Lung (tissue), 12 donors: ENCODE results near the gene TMEM179B. TPM values are rescaled to one million over a fixed set of nuclear protein-coding genes. Genes with fewer than 3 reads are reported as not detected.
"Not testable (repeated sequence)": the region's sequence is repeated elsewhere in the genome, so short reads cannot be mapped to it uniquely, and the experiment has no call there.

Source experiments
- ATAC-seq: fragments of 200-7000 bp; cut with Tn5 transposase; one replicate; pipeline ENCODE4 v1.9.1; 2020; ENCODE audit warnings: moderate number of reproducible peaks; ENCODE audit not compliant: insufficient read depth, low FRiP score
- DNase-seq, 3 donors: peaks; one replicate each; pipeline ENCODE4 v3.0.0-alpha.2; 2013 to 2017
- H3K27ac ChIP-seq, 2 donors: one replicate each; pipeline ENCODE4 v1.5.1; 2013; ENCODE audit warnings: mild to moderate bottlenecking in 2 of 2, moderate library complexity in 2 of 2, control low read depth in 1 of 2, inconsistent platforms in 1 of 2, low read depth in 1 of 2, low read length in 1 of 2
- H3K27me3 ChIP-seq, 3 donors: one replicate each; pipeline ENCODE4 v1.5.1; 2013; ENCODE audit warnings: low read length in 2 of 3; ENCODE audit not compliant: control insufficient read depth in 3 of 3, insufficient read depth in 3 of 3
- H3K36me3 ChIP-seq, 4 donors: one replicate each; pipeline ENCODE4 v1.5.1; 2013; ENCODE audit warnings: low read length in 4 of 4, mild to moderate bottlenecking in 1 of 4, moderate library complexity in 1 of 4; ENCODE audit not compliant: control insufficient read depth in 4 of 4, insufficient read depth in 4 of 4
- H3K4me1 ChIP-seq, 5 donors: one replicate each; pipeline ENCODE4 v1.5.1; 2013; ENCODE audit warnings: low read length in 5 of 5, mild to moderate bottlenecking in 2 of 5, moderate library complexity in 1 of 5; ENCODE audit not compliant: control insufficient read depth in 5 of 5, insufficient read depth in 5 of 5
- H3K4me3 ChIP-seq: one replicate; pipeline ENCODE4 v1.5.1; 2013; ENCODE audit warnings: mild to moderate bottlenecking, control low read depth, moderate library complexity
- H3K9ac ChIP-seq, 2 donors: one replicate each; pipeline ENCODE4 v1.5.1; 2013; ENCODE audit warnings: low read length in 2 of 2, control low read depth in 1 of 2; ENCODE audit not compliant: insufficient read depth in 1 of 2
- H3K9me3 ChIP-seq, 4 donors: one replicate each; pipeline ENCODE4 v1.5.1; 2013; ENCODE audit warnings: low read length in 3 of 4, mild to moderate bottlenecking in 1 of 4, moderate library complexity in 1 of 4; ENCODE audit not compliant: control insufficient read depth in 4 of 4, insufficient read depth in 3 of 4
- WGBS, 2 donors: extraction: QIAGEN DNeasy Blood & Tissue Kit; methylation state at CpG; one replicate each; pipeline ENCODE4 v1.1.7; 2013; 5-methylcytosine and 5-hydroxymethylcytosine counted together
- polyA plus RNA-seq, 2 donors: library from polyadenylated mRNA; stranded (reverse); fragments of 200-250 nt; gene quantifications; one replicate each; pipeline ENCODE4 v1.2.1, GENCODE V29; 2013
- total RNA-seq, 2 donors: library from RNA; depleted of rRNA in 1 of 2; stranded (reverse); fragments of >200 nt in 1 of 2; gene quantifications; one replicate each; pipeline ENCODE4 v1.2.1, GENCODE V29; 2014 to 2021
- TF ChIP-seq, protein P1 (sequence below): IDR thresholded peaks from 2 replicates; pipeline ENCODE4 v1.5.1; 2012; ENCODE audit warnings: mild to moderate bottlenecking; ENCODE audit errors: control extremely low read depth, extremely low read depth
- donor health status: control.
- donor health status: control.
- donor health status: Bipolar disorder and iron deficiency.
- donor health status: healthy.
- donor health status: DM: yes; HTN: yes; CAD: no.

The TMEM179B gene
- total and polyA plus RNA-seq, 4 donors = 40.0 to 87.6 (median 64.9) TPM

DNA sequence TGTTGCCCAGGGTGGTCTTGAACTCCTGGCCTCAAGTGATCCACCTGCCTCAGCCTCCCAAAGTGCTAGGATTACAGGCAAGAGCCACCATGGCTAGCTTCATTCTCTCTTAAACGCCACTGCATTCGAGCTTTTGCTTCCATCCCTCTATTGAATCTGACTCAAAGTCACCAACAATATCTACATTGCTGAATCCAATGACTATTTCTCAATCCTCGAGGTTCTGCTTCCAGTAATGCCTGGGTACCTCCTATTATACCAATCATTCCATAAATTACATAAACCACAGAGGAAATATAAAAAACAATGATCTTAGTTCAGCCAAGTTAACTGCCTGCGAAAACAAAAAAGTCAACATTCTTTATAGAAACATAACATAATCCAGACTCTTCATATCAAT lies 29.9 kb downstream of the TMEM179B start:
- Histone ChIP-seq H3K4me1 (peaks cover 0 to 1% (median 0%) of the 10 kb centered on the region in 5 donors), H3K9ac (no peak overlapping the region), H3K27ac (peak overlapping the region in 1 of 2 donors; percentile 31), H3K27me3 (no peaks in the 10 kb centered on the region), H3K4me3 (no peak overlapping the region), H3K36me3 (peaks cover 0 to 22% (median 9%) of the 10 kb centered on the region in 4 donors), H3K9me3 (no peaks in the 10 kb centered on the region)
- ATAC-seq = no peak
- 71 to 82% methylated on average over 4 of the region's 4 CpGs for WGBS, 2 donors
- TF ChIP-seq, protein P1, sequence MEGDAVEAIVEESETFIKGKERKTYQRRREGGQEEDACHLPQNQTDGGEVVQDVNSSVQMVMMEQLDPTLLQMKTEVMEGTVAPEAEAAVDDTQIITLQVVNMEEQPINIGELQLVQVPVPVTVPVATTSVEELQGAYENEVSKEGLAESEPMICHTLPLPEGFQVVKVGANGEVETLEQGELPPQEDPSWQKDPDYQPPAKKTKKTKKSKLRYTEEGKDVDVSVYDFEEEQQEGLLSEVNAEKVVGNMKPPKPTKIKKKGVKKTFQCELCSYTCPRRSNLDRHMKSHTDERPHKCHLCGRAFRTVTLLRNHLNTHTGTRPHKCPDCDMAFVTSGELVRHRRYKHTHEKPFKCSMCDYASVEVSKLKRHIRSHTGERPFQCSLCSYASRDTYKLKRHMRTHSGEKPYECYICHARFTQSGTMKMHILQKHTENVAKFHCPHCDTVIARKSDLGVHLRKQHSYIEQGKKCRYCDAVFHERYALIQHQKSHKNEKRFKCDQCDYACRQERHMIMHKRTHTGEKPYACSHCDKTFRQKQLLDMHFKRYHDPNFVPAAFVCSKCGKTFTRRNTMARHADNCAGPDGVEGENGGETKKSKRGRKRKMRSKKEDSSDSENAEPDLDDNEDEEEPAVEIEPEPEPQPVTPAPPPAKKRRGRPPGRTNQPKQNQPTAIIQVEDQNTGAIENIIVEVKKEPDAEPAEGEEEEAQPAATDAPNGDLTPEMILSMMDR = no peak
- DNase-seq = no peak

DNA sequence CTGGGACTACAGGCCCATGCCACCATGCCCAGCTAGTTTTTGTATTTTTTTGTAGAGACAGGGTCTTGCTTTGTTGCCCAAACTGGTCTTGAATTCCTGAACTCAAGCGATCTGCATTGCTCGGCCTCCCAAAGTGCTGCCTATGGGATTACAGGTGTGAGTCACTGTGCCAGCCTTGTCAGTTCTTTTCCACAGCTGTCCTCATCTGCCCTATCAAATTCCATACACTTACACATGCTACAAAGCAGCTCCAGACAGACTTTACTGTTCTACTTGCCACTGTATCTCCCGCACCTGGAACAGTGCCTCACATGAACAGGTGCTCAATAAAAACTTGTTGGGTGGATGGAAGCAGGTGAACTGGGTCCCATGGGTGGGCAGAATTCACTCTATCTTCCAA lies 36.5 kb downstream of the TMEM179B start:
- H3K36me3 ChIP-seq = peaks cover 30 to 50% (median 41%) of the 10 kb centered on the region in 4 donors
- ATAC-seq = no peak
- no peak for DNase-seq
- no peak overlapping the region for H3K27ac ChIP-seq
- TF ChIP-seq, protein P1 = no peak
- no peaks in the 10 kb centered on the region for H3K27me3 ChIP-seq
- no peaks in the 10 kb centered on the region for H3K9me3 ChIP-seq
- H3K9ac ChIP-seq = no peak overlapping the region
- H3K4me3 ChIP-seq = no peak overlapping the region
- WGBS, 2 donors = 98 to 100% methylated on average over 3 of the region's 3 CpGs
- H3K4me1 ChIP-seq = no peaks in the 10 kb centered on the region

DNA sequence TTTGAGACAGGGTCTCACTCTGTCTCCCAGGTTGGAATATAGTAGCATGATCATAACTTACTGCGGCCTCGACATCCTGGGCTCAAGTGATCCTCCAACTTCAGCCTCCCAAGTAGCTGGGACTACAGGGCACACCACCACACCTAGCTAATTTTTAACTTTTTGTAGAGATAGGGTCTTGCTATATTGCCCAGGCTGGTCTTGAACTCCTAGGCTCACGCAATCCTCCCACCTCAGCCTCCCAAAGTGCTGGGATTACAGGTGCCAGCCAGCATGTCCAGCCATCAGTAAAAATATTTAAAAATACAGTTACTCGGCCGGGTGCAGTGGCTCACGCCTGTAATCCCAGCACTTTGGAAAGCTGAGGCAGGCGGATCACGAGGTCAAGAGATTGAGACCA lies 40.9 kb downstream of the TMEM179B start:
- DNase-seq, ATAC-seq, H3K9me3 ChIP-seq, H3K27me3 ChIP-seq, H3K27ac ChIP-seq, H3K4me3 ChIP-seq, H3K9ac ChIP-seq: not testable (repeated sequence)
- WGBS, 2 donors = 95 to 98% methylated on average over 8 of the region's 8 CpGs
- peaks cover 0 to 16% (median 9%) of the 10 kb centered on the region in 5 donors for H3K4me1 ChIP-seq
- H3K36me3 ChIP-seq = peaks cover 18 to 33% (median 31%) of the 10 kb centered on the region in 4 donors

DNA sequence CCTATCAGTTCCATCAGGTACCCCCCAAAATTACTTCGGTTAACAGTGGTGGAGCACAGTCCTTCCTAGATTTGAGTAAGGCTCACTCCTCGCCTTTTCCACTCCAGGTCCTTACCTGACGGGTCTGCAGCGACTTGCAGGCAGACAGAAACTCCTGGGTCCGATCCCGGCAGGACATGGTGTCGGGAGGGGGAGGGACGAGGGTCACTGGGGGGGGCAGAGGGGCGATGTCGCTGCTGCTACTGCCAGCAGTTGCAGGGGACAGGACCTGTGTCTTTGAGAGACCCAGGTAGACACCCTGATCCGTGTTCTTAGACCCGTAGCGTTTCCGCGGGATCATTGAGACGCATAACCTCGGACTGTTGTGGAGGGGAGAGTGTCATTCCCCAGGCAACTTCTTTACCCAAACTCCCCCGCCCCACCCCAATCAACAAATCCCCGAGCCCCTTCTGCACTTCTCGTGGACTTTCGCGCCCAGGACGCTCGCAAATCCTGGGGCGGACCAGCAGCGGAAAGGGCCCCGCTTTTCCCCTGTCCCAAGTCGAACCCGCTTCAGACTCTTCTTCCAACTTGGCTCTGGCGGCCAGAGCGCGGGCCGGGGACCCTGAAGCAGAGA lies 43.8 kb downstream of the TMEM179B start:
- H3K9ac ChIP-seq = peak overlapping the region; percentile 85 to 91
- ATAC-seq (no peak), DNase-seq (peak in 1 of 3 donors; percentile 79)
- peaks cover 0 to 16% (median 13%) of the 10 kb centered on the region in 5 donors for H3K4me1 ChIP-seq
- H3K36me3 ChIP-seq = peaks cover 13 to 29% (median 28%) of the 10 kb centered on the region in 4 donors
- WGBS, 2 donors = 0 to 1% methylated on average over 33 of the region's 33 CpGs
- no peaks in the 10 kb centered on the region for H3K9me3 ChIP-seq
- TF ChIP-seq, protein P1 = no peak
- H3K4me3 ChIP-seq = peak overlapping the region; percentile 82
- H3K27me3 ChIP-seq = no peaks in the 10 kb centered on the region
- H3K27ac ChIP-seq = peak overlapping the region; percentile 89 to 92
